GM19025 (cell line): ENCODE results near the gene HNRNPL.
"Not testable (repeated sequence)": the region's sequence is repeated elsewhere in the genome, so short reads cannot be mapped to it uniquely, and the experiment has no call there.

Experiments
- ATAC-seq: cut with Tn5 transposase; IDR thresholded peaks from one replicate; pipeline ENCODE4 v1.9.1; 2021; ENCODE audit warnings: mild to moderate bottlenecking, low read depth, moderate library complexity; ENCODE audit not compliant: unreplicated experiment

Gene HNRNPL

DNA sequence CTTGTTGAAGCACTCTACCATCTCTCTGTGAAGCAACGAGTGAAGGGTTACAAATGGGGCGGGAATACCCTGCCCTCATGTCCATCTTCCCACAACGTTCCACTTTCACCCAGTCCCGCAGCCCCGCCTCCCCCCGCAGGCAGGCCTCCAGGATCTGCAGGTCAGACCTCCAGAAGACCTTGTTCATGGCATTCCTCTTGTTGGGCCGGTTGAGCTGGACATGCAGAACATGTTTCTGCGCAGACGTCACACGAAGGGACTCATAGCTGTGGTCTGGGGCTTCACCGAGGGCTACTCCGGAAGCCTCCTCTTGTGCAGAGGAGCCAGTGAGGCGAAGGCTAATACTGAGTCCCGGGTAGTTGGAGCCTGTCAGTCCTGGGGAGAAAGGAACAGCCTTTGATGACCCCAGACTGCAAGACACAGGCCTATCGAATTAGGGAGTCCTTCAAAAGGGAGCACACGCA, 18.6 kb downstream of the HNRNPL start:
- ATAC-seq: peak; percentile 33

DNA sequence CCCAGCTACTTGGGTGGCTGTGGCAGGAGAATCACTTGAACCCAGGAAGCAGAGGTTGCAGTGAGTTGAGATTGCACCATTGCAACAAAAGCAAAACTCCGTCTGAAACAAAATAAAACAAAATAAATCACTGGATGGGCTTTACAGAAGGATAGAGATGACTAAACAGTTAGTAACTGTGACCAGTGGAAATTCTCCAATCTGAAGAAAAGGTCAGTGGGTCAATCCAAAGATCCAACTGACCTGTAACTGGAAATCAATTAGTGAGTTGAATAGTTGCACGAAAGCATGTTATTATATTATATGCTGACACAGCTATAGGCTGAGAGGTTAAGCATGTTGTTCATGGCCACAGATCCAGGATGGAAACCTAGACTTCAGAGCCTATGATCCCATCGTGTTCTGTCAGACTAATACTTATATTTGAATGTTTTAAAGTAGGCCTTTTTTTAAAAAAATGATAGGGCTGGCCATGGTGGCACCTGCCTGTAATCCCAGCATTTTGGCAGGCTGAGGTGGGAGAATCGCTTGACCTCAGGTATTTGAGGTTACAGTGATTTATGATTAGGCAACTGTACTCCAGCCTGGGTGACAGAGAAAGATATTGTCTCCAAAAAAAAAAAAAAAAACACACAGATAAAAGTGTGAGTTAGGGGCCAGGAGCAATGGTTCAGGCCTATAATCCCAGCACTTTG, 19.6 kb downstream of the HNRNPL start:
- no peak for ATAC-seq

DNA sequence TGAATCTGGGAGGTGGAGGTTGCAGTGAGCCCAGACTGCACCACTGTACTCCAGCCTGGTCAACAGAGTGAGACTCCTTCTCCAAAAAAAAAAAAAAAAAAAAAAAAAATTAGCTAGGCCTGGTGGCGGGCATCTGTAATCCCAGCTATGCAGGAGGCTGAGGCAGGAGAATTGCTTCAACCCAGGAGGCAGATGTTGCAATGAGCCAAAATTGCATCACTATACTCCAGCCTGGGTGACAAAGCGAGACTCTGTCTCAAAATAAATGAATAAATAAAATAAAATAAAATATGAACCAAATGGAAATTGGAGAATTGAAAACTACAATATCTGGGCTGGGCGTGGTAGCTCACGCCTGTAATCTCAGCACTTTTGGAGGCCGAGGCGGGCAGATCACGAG, 20.6 kb downstream of the HNRNPL start:
- not testable (repeated sequence) for ATAC-seq

DNA sequence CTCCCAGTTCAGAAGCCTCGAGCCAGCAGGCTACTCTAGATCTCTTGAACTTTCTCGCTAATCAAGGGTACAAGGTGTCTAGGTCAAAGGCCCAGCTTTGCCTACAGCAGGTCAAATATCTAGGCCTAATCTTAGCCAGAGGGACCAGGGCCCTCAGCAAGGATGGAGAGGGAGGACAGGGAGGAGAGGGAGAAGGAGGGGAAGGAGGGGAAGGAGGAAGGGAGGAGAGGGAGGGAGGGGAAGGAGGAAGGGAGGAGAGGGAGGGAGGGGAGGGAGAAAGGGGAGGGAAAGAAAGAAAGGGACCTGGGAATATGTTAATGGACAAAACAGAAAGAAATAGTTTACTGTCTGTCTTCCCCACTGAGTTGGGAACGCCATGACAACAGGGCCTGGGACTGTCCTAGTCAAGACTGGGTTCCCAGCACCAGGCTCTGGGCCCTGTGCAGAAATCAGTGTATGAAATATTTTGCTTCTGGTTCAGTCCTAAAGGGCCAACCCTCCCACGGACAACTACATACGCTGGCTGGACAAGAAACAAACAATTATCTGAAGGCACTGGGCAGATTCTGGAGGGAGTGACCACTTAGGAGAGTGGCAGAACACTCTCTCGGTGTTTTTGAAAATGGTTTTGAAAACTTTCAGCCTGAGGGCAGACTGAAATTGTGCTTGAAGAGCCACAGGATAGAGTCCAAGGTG, 22.8 kb downstream of the HNRNPL start:
- no peak for ATAC-seq

DNA sequence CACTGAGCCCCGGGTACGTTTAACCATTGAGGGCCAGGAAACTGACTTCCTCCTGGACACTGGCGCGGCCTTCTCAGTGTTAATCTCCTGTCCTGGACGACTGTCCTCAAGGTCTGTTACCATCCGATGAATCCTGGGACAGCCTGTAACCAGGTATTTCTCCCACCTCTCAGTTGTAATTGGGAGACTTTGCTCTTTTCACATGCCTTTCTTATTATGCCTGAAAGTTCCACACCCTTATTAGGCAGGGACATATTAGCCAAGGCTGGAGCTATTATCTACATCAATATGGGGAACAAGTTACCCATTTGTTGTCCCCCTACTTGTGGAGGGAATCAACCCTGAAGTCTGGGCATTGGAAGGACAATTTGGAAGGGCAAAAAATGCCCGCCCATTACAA, 23.9 kb downstream of the HNRNPL start:
- ATAC-seq: not testable (repeated sequence)

DNA sequence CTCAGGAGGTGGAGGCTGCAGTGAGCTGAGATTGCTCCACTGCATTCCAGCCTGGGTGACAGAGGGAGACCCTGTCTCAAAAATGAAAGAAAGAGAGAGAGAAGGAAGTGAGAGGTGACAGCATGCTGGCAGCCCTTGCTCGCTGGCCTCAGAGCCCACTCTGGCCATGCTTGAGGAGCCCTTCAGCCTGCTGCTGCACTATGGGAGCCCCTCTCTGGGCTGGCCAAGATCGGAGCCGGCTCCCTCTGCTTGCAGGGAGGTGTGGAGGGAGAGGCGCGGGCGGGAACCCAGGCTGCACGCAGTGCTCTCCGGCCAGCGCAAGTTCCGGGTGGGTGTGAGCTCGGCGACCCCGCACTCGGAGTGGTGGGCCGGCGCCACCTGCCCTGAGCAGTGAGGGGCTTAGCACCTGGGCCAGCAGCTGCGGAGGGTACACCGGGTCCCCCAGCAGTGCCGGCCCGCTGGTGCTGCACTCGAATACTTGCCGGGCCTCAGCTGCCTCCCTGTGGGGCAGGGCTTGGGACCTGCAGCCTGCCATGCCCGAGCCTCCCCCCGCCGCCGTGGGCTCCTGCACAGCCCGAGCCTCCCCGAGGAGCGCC, 28.5 kb downstream of the HNRNPL start:
- not testable (repeated sequence) for ATAC-seq

DNA sequence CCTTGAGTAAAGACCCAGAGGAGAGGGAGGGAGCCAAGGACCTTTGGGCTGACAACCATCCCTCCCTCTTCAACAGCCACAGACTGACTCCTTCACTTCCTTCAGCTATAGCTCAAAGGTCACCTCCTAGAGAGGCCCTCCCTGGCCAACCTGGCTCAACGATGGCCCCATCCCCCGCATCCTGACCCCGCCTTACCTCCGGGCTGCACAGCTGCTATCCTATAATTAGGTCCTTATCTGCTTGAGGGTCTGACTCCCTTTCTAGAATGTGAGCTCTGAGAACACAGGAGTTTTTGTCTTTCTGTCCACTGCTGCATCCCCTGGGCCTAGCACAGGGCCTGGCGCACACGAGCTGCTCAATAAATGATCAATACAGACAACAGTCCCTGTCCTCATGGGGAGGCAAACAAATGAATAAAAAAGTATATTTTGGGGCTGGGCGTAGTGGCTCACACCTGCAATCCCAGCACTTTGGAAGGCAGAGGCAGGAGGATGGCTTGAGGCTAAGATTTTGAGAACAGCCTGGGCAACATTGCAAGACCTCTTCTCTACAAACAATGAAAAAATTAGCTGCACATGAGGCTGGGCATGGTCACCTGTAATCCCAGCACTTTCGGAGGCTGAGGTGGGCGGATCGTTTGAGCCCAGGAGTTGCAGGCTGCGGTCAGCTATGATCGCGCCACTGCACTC, 30.4 kb downstream of the HNRNPL start:
- ATAC-seq: no peak

DNA sequence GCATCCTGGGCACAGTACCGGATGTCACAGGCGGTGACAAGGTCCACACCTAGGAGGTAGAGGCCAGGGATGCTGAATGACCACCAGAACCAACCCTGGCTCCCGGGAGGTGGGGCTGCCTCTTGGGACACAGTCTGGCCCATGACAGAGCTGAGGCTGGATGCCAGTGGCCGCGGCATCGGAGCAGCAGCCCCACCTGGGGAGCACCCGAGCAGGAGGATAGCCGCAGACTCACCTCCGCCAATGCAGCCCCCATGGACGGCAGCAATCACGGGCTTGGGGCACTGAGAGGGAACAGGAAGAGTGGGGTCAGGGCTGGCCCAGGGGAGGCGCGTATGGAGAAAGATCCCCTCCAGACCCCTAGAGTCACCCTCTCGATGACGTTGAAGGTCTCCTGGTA, 32.7 kb downstream of the HNRNPL start:
- no peak for ATAC-seq

DNA sequence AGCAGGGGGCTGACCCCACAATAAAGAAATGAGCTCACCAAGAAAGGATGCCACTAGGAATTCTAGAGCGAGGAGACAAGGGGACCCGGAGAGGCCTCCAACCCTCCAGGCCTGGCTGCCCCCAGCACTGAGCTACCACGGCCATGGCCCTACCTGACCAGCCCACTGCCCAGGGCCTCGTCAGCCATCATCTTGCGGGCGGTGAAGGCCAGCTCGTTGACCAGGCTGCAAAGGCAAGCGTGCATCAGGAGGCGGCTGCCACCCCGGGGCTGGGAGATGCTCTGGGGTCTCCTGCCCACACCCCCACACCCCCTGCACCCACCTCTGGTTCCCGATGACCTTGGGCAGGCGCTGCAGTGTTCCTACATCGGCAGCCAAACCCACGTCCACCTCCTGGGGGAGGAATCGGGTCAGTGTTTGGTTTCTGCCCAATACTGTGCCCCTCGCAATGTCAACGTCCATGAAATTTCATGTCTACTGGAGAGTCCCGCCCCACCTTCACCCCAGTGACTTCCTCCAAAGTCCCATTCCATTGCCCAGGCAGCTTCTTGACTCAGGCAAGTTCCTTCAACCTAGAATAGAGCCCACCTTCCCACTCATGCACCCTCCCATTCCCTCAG, 33.5 kb downstream of the HNRNPL start:
- no peak for ATAC-seq

DNA sequence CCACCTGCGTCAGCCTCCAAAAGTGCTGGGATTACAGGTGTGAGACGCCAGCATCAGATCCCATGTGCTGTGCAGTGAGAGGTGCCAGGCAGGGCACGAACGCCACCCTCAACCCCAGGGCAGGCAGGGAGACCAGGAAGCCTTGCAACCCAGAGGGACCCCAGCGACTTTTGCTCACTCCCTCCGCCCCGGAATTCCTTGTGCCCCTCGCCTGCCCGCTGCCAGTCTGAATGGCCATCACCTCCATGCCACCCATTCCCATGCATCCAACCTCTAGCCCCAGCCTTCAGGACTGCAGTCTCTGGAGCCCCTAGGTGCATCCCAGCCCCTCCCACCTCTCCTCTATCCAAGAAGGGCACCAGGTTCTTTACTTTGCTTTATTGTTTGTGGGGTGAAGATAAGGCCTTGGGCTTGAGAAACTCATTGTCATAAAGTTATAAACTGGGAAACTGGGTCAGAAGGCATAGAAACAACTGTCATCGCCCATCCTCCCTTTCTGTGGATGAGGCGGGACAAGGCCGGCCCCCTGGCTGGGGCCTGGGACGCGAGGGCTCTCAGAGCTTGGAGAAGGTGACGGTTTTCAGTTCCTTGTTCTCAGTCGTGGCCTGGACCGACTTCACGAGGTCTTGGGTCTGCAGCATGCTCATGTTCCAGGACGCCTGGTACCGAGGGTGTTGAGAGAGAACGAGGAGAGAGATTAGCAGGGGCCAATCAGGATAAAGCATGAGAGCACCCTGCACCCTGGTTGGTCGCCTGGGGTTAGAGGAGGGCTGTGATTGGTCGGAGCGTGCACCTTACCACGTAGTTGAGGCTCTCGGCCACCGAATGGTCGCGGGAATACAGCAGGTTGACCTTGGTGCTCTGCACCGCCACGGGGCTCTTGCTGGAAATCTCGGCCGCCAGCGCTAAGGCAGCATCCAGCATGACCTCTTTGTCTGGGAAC, 34.5 kb downstream of the HNRNPL start:
- no peak for ATAC-seq

DNA sequence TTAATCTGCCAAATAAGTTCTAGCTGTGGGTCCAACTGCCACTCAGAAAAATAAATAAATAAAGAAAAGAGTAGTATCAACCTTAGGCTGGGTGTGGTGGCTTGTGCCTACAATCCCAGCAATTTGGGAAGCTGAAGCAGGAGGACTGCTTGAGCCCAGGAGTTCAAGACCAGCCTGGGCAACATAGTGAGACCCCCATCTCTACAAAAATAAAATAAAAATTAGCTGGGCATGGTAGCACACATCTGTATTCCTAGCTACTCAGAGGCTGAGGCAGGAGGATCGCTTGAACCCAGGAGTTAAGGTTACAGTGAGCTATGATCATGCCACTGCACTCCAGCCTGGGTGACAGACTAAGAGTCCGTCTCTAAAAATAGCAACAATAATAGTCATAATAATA, 35.9 kb downstream of the HNRNPL start:
- not testable (repeated sequence) for ATAC-seq

DNA sequence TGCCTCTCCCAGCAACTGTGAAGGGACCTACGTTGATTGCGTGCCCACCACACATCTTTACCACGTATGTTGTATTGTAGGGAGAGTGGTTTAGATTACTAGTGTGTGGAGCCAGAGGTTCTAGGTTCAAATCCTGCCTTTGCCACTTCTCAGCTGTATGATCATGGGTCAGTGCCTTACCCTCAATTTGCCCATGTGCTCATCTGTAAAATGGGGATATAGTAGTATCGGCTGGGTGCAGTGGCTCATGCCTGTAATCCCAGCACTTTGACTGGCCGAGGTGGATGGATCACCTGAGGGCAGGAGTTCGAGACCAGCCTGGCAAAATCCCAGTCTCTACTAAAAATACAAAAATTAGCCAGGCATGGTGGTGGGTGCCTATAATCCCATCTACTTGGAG, 36.5 kb downstream of the HNRNPL start:
- no peak for ATAC-seq

DNA sequence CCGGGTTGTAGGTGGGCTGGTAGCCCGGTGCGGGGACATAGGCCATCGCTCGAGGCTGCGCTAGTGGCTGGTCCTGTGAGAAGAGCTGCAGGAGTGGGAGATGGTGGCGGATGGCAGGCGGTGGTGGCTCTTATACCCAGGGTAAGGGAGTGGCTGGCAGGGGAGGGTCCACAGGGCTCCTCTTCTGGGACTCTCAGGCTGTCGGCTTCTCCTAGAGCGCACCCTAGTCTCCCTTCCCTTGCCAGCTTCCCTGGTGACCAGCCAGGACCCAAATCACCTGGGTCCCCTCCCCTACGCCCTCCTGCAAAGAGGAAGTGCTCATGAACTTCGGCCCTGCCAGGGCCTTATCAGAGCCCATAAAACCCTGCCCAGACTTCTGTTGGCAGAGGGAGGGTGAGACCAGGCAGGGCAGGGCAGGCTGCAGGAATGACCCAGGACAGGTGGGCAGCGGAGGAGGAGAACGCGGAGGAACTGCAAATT, 36.9 kb downstream of the HNRNPL start, which contains the start of gene LGALS4:
Gene LGALS4 (minus strand): TSS at position 105 of the 480 bp plus-strand sequence. CDS start 59 bp downstream, at position 46.
- no peak for ATAC-seq

DNA sequence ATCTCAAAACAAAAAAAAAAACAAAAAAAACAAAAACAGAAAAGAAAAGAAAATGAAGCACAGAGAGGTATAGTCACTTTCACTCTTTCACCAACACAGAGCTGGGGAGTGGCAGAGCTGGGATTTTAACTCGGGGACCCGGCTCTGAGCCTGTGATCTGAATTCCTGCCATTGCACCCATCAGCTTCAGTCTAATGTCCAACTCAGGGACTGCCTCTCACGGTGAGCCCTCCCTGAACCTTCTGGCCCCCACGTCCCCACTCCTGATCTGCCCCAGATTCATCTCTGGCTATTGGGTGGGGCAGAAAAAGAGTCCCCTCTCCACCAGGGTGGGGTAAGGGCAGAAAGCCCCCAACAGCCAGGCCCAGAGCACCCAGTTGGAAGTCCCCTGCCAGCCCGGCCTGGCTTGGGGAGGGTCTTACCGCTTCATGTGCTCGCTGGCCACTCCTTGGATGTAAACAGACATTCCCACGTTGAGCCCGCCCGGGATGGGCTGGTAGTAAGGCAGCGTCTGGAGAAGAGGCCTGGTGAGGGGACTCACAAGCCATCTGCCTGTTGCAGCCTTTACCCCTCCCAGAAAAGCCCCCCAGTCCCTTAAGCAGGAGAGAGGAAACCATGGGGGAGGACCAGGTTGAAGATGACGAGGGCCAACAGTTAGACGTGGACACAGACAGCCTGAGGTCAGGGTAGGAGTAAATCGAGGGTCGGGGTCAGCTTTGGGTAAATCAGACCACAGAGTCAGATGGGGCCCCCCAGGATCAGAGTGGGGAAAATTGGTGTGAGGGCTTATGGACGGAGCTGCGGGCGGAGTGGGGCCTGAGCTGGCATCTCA, 37.6 kb downstream of the HNRNPL start:
- no peak for ATAC-seq

DNA sequence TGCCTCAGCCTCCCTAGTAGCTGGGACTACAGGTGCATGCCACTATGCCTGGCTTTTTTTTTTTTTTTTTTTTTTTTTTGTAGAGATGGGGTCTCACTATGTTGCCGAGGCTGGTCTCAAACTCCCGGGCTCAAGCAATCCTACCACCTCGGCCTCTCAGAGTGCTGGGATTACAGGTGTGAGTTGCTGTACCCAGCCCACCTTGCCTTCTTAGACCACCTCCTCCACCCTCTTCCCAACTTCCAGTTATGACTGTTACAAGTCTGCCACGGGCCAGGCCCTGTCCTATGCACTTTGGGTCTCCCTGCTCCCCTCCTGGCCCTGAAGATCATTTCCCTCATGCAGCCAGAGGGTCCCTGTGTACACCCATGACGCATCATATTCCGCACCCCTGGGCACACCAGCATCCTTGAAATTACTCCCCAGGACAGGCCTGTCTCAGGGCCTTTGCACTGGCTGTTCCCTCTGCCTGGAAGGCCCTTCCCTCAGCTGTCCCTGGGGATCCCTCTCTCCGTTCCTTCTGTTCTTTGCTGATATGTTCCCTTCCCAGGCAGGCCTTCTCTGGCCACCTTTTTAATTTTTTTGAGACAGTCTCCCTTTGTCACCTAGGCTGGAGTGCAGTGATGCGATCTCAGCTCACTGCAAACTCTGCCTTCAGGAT, 40.1 kb downstream of the HNRNPL start:
- no peak for ATAC-seq

DNA sequence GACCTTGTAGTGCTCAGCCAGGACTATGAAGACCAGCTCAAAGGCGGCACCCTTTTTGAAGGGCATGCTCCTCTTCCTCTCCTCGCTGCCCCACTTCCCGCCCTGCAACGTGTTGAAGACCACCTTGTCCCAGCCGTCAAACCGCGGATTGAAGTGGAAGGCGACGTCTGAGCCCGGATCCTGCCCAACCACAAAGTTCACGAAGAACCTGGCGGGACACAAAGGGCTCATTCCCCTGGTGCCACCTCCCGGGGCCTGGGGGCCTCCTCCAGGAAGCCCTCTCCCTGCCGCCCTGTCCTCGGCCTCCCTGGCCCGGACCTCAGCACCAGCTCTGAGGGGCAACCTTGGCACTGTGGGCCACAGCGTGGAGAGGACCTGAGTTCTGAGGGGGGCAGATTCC, 41.0 kb downstream of the HNRNPL start:
- no peak for ATAC-seq

DNA sequence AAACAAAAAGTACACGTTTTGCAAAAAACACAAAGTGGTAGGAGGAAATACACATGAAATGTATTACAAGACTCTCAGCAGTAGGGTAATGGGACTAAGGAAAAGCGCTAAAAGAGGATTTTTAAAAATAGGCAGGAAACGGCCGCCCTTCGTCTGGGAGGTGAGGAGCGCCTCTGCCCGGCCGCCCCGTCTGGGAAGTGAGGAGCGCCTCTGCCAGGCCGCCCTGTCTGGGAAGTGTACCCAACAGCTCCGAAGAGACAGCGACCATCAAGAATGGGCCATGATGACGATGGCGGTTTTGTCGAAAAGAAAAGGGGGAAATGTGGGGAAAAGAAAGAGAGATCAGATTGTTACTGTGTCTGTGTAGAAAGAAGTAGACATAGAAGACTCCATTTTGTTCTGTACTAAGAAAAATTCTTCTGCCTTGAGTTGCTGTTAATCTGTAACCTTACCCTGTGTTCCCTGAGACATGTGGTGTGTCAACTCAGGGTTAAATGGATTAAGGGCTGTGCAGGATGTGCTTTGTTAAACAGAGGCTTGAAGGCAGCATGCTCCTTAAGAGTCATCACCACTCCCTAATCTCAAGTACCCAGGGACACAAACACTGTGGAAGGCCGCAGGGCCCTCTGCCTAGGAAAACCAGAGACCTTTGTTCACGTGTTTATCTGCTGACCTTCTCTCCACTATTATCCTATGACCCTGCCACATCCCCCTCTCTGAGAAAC, 42.2 kb downstream of the HNRNPL start:
- not testable (repeated sequence) for ATAC-seq
